Type B pancreatic cell (in vitro differentiated cells): ENCODE results near the gene MEF2B. TPM values are rescaled to one million over a fixed set of nuclear protein-coding genes. Genes with fewer than 3 reads are reported as not detected.

Source experiments
- DNase-seq: peaks from one replicate; pipeline ENCODE4 v3.0.0; 2021; ENCODE audit warnings: mixed read lengths; ENCODE audit not compliant: unreplicated experiment; ENCODE audit errors: extremely low spot score
- H3K27ac Mint-ChIP-seq: 2 replicates; pipeline ENCODE4 v1.8.0; 2021; ENCODE audit warnings: mild to moderate bottlenecking, mixed read lengths
- H3K27me3 Mint-ChIP-seq: 2 replicates; pipeline ENCODE4 v1.8.0; 2021; ENCODE audit warnings: mixed read lengths
- H3K36me3 Mint-ChIP-seq: 2 replicates; pipeline ENCODE4 v1.8.0; 2021; ENCODE audit warnings: mixed read lengths
- H3K4me1 Mint-ChIP-seq: one replicate; pipeline ENCODE4 v1.8.0; 2021; ENCODE audit warnings: mixed read lengths; ENCODE audit not compliant: unreplicated experiment
- H3K4me3 Mint-ChIP-seq: 2 replicates; pipeline ENCODE4 v1.8.0; 2021; ENCODE audit warnings: mild to moderate bottlenecking, mixed read lengths
- H3K9me3 Mint-ChIP-seq: 2 replicates; pipeline ENCODE4 v1.8.0; 2021; ENCODE audit warnings: mixed read lengths
- CTCF ChIP-seq: fragments of 200-600 bp; sonication (generic); conservative IDR thresholded peaks from 2 replicates; pipeline ENCODE4 v1.5.0; 2021; ENCODE audit warnings: antibody characterized with exemption, mild to moderate bottlenecking
- total RNA-seq: library from RNA; stranded (reverse); gene quantifications from 2 replicates; pipeline ENCODE4 v1.2.1, GENCODE V29; 2021; ENCODE audit warnings: low replicate concordance

The MEF2B gene
- total RNA-seq, 1 donor from 2014 or later, result 1.6 TPM

DNA sequence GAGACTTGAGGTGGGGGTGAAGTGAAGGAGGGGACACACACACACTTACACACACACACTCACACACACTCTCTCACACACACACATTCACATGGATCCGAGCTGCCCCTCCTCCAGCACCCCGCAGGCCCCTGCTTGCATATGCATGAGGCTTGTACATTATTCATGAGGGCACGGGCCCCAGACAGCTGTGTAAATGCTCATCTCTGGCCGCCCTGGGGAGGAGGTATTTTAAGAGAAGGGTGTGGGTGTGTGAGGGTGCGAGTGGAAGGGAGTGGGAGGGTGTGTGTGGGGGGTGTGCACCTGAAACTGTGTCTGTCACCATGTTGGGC, 44.1 kb upstream of the MEF2B start:
- H3K36me3 Mint-ChIP-seq, result no peaks in the 10 kb centered on the region
- peaks cover 80% of the 10 kb centered on the region for H3K27me3 Mint-ChIP-seq
- H3K9me3 Mint-ChIP-seq, result no peaks in the 10 kb centered on the region
- H3K4me1 Mint-ChIP-seq, result no peaks in the 10 kb centered on the region
- H3K4me3 Mint-ChIP-seq, result no peak overlapping the region
- H3K27ac Mint-ChIP-seq, result no peak overlapping the region
- TF ChIP-seq CTCF, result no peak
- no peak for DNase-seq

DNA sequence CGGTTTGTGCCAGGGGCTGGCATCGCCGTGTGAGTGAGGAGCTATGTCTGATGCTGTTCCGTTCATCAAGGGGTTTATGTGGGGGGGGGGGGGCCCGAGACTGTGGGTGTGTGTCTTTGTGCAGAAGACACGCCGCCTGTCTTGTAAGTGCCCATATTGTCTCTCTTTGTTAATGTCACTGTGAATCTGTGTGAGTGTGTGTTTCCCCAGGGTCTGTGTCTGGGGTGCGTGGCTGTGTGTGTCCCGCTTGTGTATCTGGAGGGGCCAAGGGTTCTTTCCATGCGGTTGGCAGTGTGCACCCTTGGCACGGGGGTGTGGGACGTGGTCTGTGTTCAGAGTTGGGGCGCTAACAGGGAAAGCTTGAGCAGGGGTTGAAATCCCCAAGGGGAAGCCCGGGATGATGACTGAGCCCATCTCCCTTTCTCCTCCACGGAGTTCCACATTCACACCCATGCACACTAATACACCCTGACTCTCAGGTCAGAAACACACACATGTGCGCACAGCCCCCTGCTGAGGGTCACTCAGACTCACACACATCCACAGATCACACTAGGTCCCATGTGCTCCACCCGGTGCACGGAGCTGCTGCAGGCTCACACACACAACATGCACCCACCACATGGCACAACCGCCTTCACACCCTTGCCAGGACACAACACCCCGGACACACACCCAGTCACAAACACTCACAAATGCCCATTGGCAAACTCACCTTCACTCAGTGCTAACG, 43.5 kb upstream of the MEF2B start:
- Mint-ChIP-seq H3K27me3 (peaks cover 78% of the 10 kb centered on the region), H3K36me3 (no peaks in the 10 kb centered on the region), H3K27ac (no peak overlapping the region), H3K9me3 (no peaks in the 10 kb centered on the region), H3K4me3 (no peak overlapping the region), H3K4me1 (no peaks in the 10 kb centered on the region)
- no peak for DNase-seq
- TF ChIP-seq CTCF, result no peak

DNA sequence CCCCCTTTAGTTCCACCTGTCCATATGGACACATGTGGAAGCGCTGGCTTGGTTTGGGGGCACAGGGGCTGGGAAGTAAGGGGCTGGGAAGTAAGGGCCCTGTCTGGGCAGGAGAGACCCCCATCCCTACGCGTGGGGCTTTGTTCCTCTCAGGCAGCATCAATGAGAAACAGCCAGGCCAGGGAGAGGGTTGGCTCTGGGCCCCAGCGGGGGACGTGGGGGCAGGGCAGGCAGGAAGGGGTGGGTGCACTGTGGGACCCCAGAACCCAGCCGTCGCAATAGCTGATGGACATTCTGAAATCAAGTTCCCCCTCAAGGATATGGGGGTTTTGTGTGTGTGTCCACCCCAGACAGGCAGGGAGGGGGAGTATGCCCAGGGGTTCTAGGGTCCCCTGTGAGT, 42.9 kb upstream of the MEF2B start:
- H3K9me3 Mint-ChIP-seq, result no peaks in the 10 kb centered on the region
- no peaks in the 10 kb centered on the region for H3K4me1 Mint-ChIP-seq
- no peak for TF ChIP-seq CTCF
- H3K36me3 Mint-ChIP-seq, result no peaks in the 10 kb centered on the region
- peaks cover 78% of the 10 kb centered on the region for H3K27me3 Mint-ChIP-seq
- H3K4me3 Mint-ChIP-seq, result no peak overlapping the region
- no peak for DNase-seq
- no peak overlapping the region for H3K27ac Mint-ChIP-seq

DNA sequence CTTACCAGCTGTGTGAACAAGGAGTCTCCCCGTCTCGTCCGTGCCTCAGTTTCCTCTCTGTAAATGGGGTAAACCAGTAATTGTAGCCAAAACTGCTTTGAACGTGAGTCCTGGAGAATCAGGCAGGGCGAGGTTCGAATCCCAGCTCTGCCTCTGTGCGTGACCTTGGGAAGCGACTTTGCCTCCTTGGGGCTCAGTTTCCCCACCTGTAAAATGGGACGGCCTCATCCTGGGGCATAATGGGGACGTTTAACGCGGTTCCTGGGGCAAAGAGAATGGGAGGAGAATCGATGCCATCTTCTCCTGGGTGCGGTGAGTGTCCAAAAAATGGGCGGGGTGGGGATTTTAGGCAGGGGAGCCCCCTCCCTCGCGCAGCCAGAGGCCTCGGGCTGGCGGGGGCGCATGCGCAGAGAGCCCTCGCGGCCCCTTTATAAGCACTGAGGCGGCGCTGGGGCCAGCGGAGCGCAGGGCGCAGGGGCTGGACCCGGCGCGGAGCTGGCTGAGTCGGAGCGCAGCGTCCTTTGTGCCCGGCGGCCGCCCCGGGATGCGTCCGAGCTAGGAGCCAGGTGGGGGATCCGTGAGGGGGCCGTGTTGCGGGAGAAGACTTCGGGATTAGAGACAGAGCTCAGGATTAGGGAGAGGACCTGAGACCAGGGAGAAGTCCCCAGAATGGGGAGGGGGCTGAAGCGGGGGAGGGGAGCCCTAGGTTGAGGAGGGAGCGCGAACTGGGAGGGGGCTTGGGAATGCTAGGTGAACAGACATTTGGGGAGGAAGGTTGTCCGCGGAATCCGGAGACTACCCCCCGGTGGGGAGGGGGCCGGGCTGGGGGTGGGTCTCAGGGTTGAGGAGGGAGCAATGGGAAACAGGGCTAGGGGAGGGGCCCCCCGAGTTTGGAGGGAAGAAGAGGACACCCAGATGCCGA, 41.7 kb upstream of the MEF2B start, which contains the start of gene NCAN:
NCAN (plus strand) TSS at position 460 of the 922 bp plus-strand sequence. CDS start 4,996 bp downstream, outside the sequence.
- Mint-ChIP-seq H3K27me3 (peaks cover 79% of the 10 kb centered on the region), H3K27ac (no peak within 1 kb of the TSS), H3K9me3 (no peaks in the 10 kb centered on the region), H3K4me1 (no peaks in the 10 kb centered on the region), H3K36me3 (no peaks in the 10 kb centered on the region), H3K4me3 (no peak within 1 kb of the TSS)
- no peak for TF ChIP-seq CTCF
- no peak for DNase-seq

DNA sequence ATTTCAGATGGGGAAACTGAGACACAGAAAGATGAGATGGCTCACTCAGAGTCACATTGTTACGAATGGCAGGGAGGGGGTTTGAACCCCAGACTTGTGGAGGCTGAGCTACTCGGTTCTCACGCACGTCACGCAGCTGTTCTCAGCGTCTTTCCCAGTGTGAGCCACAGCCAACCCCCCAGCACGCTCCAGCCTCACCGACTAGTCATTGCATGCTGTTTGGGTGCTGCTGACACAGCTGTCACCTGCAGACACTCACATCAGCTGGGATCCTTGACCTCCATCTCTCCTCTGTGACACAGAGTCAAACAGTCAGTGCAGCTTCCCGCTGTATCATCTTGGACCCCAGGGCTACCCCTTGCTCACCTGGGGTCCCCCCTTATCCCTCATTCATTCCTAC, 39.3 kb upstream of the MEF2B start:
- Mint-ChIP-seq H3K36me3 (no peaks in the 10 kb centered on the region), H3K4me3 (no peak overlapping the region), H3K27ac (no peak overlapping the region), H3K27me3 (peaks cover 74% of the 10 kb centered on the region), H3K4me1 (no peaks in the 10 kb centered on the region), H3K9me3 (no peaks in the 10 kb centered on the region)
- no peak for TF ChIP-seq CTCF
- no peak for DNase-seq
